MCF 10A (cell line): ENCODE data around the gene B9D1. TPM values are rescaled to one million over a fixed set of nuclear protein-coding genes. Genes with fewer than 3 reads are reported as not detected.

Experiments used
- BruUV-seq: library from RNA; stranded (reverse); fragments of 400-500 nt; replicated peaks from 2 replicates; lab custom pipeline; 2021; lab: Mats Ljungman, UMichigan
- CTCF ChIA-PET: fragments of 300-600 bp; sonication (Branson Sonifier 250); formaldehyde crosslinking; extraction: SDS; loops from one replicate; lab custom pipeline; 2021; ENCODE audit warnings: antibody characterized with exemption, inconsistent platforms; lab: Yijun Ruan, JAX
- POLR2A ChIA-PET: fragments of 300-600, 350-650 bp; sonication (Branson Sonifier 250); formaldehyde crosslinking; extraction: SDS; loops from one replicate; lab custom pipeline; 2020; ENCODE audit warnings: antibody characterized with exemption, inconsistent platforms; lab: Yijun Ruan, JAX
- DNase-seq: peaks from one replicate; pipeline ENCODE4 v3.0.0-alpha.2; 2018; ENCODE audit not compliant: unreplicated experiment
- H3K27ac Mint-ChIP-seq: one replicate; pipeline ENCODE4 v1.8.0; 2022; ENCODE audit warnings: mild to moderate bottlenecking, low read depth, mixed read lengths; ENCODE audit not compliant: unreplicated experiment
- H3K27me3 Mint-ChIP-seq: one replicate; pipeline ENCODE4 v1.8.0; 2022; ENCODE audit warnings: mixed read lengths; ENCODE audit not compliant: insufficient read depth, unreplicated experiment
- H3K36me3 Mint-ChIP-seq: one replicate; pipeline ENCODE4 v1.8.0; 2022; ENCODE audit warnings: mild to moderate bottlenecking, moderate library complexity, mixed read lengths; ENCODE audit not compliant: insufficient read depth, unreplicated experiment
- H3K4me1 Mint-ChIP-seq: one replicate; pipeline ENCODE4 v1.8.0; 2022; ENCODE audit warnings: mixed read lengths; ENCODE audit not compliant: insufficient read depth, unreplicated experiment
- H3K4me3 Mint-ChIP-seq: one replicate; pipeline ENCODE4 v1.8.0; 2022; ENCODE audit warnings: mild to moderate bottlenecking, moderate library complexity, mixed read lengths; ENCODE audit not compliant: unreplicated experiment
- H3K9me3 Mint-ChIP-seq: one replicate; pipeline ENCODE4 v1.8.0; 2022; ENCODE audit warnings: mixed read lengths; ENCODE audit not compliant: unreplicated experiment
- CTCF ChIP-seq: fragments of 200-600 bp; IDR thresholded peaks from one replicate; pipeline ENCODE4 v1.8.0; 2022; ENCODE audit warnings: antibody characterized with exemption, mild to moderate bottlenecking; ENCODE audit not compliant: unreplicated experiment
- intact Hi-C: fragments of 100-400 bp; cut with micrococcal nuclease; formaldehyde crosslinking; loops from 2 replicates; pipeline ENCODE4 v1.14.1; 2022
- total RNA-seq: library from RNA; stranded (reverse); gene quantifications from 2 replicates; pipeline ENCODE4 v1.2.3, GENCODE V29; 2022

B9D1 gene
- total RNA-seq, 1 experiment from 2014 or later: 33.0 TPM

DNA sequence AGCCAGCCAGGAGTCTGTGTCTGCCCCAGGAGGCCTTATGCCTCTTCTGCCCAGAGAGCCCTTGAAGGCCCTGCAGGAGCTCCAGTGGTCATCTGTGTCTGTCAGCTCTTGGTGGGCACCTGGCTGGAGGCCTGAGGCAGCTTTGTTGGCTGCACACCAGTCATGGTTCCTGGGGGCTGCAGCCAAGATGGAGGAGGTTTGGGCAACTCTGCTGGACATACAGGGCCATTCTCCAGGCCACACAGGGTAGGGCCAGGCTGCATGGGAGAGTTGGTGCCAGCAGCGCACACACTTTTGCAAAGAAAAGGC lies 29.4 kb downstream of the B9D1 start:
- peaks cover 6% of the 10 kb centered on the region for H3K36me3 Mint-ChIP-seq
- CTCF ChIA-PET: interaction anchor here (0.6 to 1.4 kb wide), 3 partner anchors 8 to 76 kb away, joined by 3 read pairs; no protein-coding TSS in a partner anchor
- no peak for DNase-seq
- no peak for TF ChIP-seq CTCF
- no TSS peak for BruUV-seq
- peaks cover 8% of the 10 kb centered on the region for H3K4me1 Mint-ChIP-seq
- H3K27ac Mint-ChIP-seq: peak overlapping the region; percentile 32
- POLR2A ChIA-PET: no interaction called here
- no peak overlapping the region for H3K4me3 Mint-ChIP-seq
- intact Hi-C loops: no loop called here
- no peaks in the 10 kb centered on the region for H3K27me3 Mint-ChIP-seq
- no peaks in the 10 kb centered on the region for H3K9me3 Mint-ChIP-seq

GRCh38 chr17:19332371-19333131 lies 30.0 kb downstream of the B9D1 start:
- Mint-ChIP-seq H3K27me3 (no peaks in the 10 kb centered on the region), H3K4me3 (no peak overlapping the region), H3K36me3 (peaks cover 6% of the 10 kb centered on the region), H3K4me1 (peaks cover 13% of the 10 kb centered on the region), H3K27ac (peak overlapping the region; percentile 32), H3K9me3 (no peaks in the 10 kb centered on the region)
- DNase-seq: no peak
- no TSS peak for BruUV-seq
- POLR2A ChIA-PET: no interaction called here
- TF ChIP-seq CTCF: no peak
- CTCF ChIA-PET: interaction anchor here (0.6 to 1.4 kb wide), 3 partner anchors 8 to 76 kb away, joined by 3 read pairs; no protein-coding TSS in a partner anchor
- intact Hi-C loops: no loop called here

DNA sequence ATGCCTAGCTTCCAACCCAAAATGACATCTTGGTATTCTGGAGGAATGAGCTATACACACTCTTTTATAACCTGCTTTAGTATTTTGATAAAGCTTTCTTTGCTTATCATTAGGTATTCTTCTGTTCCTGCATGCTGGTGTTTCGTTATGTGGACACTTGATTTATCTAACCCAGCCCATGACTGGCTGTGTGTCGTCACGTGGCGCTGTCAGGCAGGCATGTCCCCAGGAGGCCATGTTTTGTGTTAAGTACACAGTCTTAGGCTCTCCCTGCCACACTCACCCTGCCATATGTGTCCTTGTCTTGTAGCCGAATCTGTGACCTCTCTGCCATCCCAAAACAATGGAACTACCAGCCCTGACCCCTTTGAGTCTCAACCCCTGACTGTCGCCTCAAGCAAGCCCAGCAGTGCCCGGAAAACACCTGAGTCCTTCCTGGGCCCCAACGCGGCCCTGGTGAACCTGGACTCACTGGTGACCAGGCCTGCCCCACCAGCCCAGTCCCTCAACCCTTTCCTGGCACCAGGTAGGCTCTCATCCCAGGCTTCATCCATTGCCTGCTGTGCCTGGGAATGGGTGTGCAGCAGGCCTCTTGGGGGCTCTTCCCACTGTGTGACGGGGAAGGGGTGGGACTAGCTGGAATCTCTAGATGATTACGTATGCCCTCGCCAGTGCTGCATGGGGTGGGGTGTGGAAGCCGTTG lies 30.8 kb downstream of the B9D1 start:
- peaks cover 22% of the 10 kb centered on the region for H3K4me1 Mint-ChIP-seq
- H3K27me3 Mint-ChIP-seq: no peaks in the 10 kb centered on the region
- POLR2A ChIA-PET: no interaction called here
- intact Hi-C loops: no loop called here
- DNase-seq: no peak
- CTCF ChIA-PET: interaction anchor here (0.7 to 1.4 kb wide), 2 partner anchors 9 to 14 kb away, joined by 3 read pairs; no protein-coding TSS in a partner anchor
- no peak overlapping the region for H3K4me3 Mint-ChIP-seq
- H3K9me3 Mint-ChIP-seq: no peaks in the 10 kb centered on the region
- no TSS peak for BruUV-seq
- no peak overlapping the region for H3K27ac Mint-ChIP-seq
- TF ChIP-seq CTCF: no peak
- H3K36me3 Mint-ChIP-seq: peaks cover 6% of the 10 kb centered on the region

- POLR2A ChIA-PET: interaction anchor here (1.2 kb wide), 1 partner anchor 566 kb away, joined by 3 read pairs; no protein-coding TSS in a partner anchor
- DNase-seq: no peak
- H3K4me3 Mint-ChIP-seq: no peak overlapping the region
Measured at GRCh38 chr17:19331134-19331533, 31.4 kb downstream of the B9D1 start.

More at GRCh38 chr17:19331134-19331533, 31.4 kb downstream of the B9D1 start:
- BruUV-seq: no TSS peak
- no peaks in the 10 kb centered on the region for H3K27me3 Mint-ChIP-seq
- CTCF ChIA-PET: interaction anchor here (0.7 kb wide), 1 partner anchor 13 kb away, joined by 3 read pairs; no protein-coding TSS in a partner anchor
- H3K27ac Mint-ChIP-seq: no peak overlapping the region
- H3K4me1 Mint-ChIP-seq: peaks cover 25% of the 10 kb centered on the region
- H3K9me3 Mint-ChIP-seq: no peaks in the 10 kb centered on the region
- TF ChIP-seq CTCF: no peak
- intact Hi-C loops: no loop called here
- H3K36me3 Mint-ChIP-seq: peaks cover 6% of the 10 kb centered on the region
